ENCODE results near the gene SLC38A3. TPM values are rescaled to one million over a fixed set of nuclear protein-coding genes. Genes with fewer than 3 reads are reported as not detected.

SLC38A3 gene
- total and polyA plus RNA-seq, 2 of the 8 experiments (the other 6 are each of a cell fraction or from before 2014, with no cell fraction given) = 1.2 to 3.7 TPM

- Histone ChIP-seq H3K27me3 (replicated peaks in 1 of 4; ENCODE audit: control insufficient read depth in 3 of 4, extremely low read depth in 1 of 4, insufficient read depth in 3 of 4, low read length in 3 of 4) (no peaks in the 10 kb centered on the region), H3K4me2 (ENCODE audit: insufficient read depth in 1 of 2, low read depth in 2 of 2, low read length in 2 of 2) (no peak overlapping the region), H3K27ac (ENCODE audit: low read depth, low read length) (no peak overlapping the region), H4K91ac (replicated peaks; ENCODE audit: insufficient read length, low read length) (no peak overlapping the region), H2BK15ac (ENCODE audit: low read length) (no peak overlapping the region), H3K23me2 (ENCODE audit: low read depth, low read length) (no peaks in the 10 kb centered on the region), H3K4me3 (ENCODE audit: extremely low read depth in 1 of 4, insufficient read depth in 2 of 4, low read depth in 3 of 4, low read length in 4 of 4) (no peak overlapping the region), H3K14ac (ENCODE audit: insufficient read length) (no peak overlapping the region), H3K9me3 (ENCODE audit: insufficient read depth in 2 of 2, low read depth in 1 of 2, low read length in 1 of 2) (no peaks in the 10 kb centered on the region), H3K36me3 (ENCODE audit: control insufficient read depth in 2 of 4, insufficient read depth in 4 of 4, low read length in 3 of 4) (peaks cover 17 to 36% (median 24%) of the 10 kb centered on the region in 4 experiments; a peak in 7 of 8 replicates), H2AK5ac (ENCODE audit: low read depth, low read length) (no peak overlapping the region), H4K5ac (ENCODE audit: insufficient read length, low read depth, low read length) (no peak overlapping the region), H3K23ac (ENCODE audit: insufficient read length) (no peak overlapping the region), H2BK120ac (replicated peaks; ENCODE audit: low read depth, low read length) (no peak overlapping the region), H4K8ac (ENCODE audit: extremely low read depth, insufficient read depth, low read length) (no peak overlapping the region), H2BK20ac (ENCODE audit: low read length) (no peak overlapping the region), H2AFZ (ENCODE audit: low read length) (no peak overlapping the region), H4K20me1 (replicated peaks in 1 of 2; ENCODE audit: control insufficient read depth in 1 of 2, insufficient read depth in 2 of 2, low read length in 2 of 2) (peaks cover 3 to 29% of the 10 kb centered on the region in 2 experiments), H3K56ac (replicated peaks; ENCODE audit: insufficient read length, low read depth, low read length) (no peak overlapping the region), H3K4me1 (replicated peaks in 1 of 4; ENCODE audit: control insufficient read depth in 3 of 4, insufficient read depth in 4 of 4, low read length in 3 of 4) (peaks cover 0 to 4% (median 3%) of the 10 kb centered on the region in 4 experiments; a peak in 4 of 7 replicates), H3K79me2 (ENCODE audit: control insufficient read depth in 1 of 2, insufficient read depth in 2 of 2, low read length in 2 of 2) (peaks cover 0 to 14% of the 10 kb centered on the region in 2 experiments; a peak in 2 of 4 replicates), H3K18ac (ENCODE audit: extremely low read depth, low read length) (no peak overlapping the region; the same call in 1 of the 2 replicates), H2BK12ac (ENCODE audit: low read depth, low read length) (no peak overlapping the region), H3K9ac (replicated peaks in 1 of 4; ENCODE audit: extremely low read depth in 1 of 4, low read depth in 3 of 4, low read length in 3 of 4) (no peak overlapping the region), H2BK5ac (ENCODE audit: low read depth, low read length) (no peak overlapping the region), H3K79me1 (ENCODE audit: low read depth, low read length) (peaks cover 20% of the 10 kb centered on the region), H3K4ac (replicated peaks; ENCODE audit: insufficient read length, low read depth, low read length) (no peak overlapping the region)
- DNase-seq (ENCODE audit: low read depth in 1 of 2, low spot score in 2 of 2) = no peak
- CTCF ChIA-PET (ENCODE audit: partially characterized antibody) = interaction anchor here (1.3 to 53.5 kb wide), 7 partner anchors 6 to 67 kb away, joined by 4 to 2149 read pairs (median 142); partner anchors contain the start of genes GNAI2, GNAT1, LSMEM2 and SEMA3B
- WGBS, 2 experiments (ENCODE audit: extremely low coverage in 1 of 2, insufficient coverage in 1 of 2, insufficient read length in 1 of 2, insufficient replicate concordance in 2 of 2, low coverage in 1 of 2, low lambda C conversion rate in 2 of 2, missing lambda C conversion rate in 1 of 2) = 98% methylated on average over 9 of the region's 9 CpGs; no CpG with 5 or more reads in 1 of the 2 experiments
- no peak for TF ChIP-seq SIX5 (IDR thresholded peaks at IDR 0.05; ENCODE audit: low read depth, low read length)
- no peak for FAIRE-seq
- POLR2A ChIA-PET (ENCODE audit: partially characterized antibody) = interaction anchor here (0.9 to 3.0 kb wide), 4 partner anchors 12 to 145 kb away, joined by 3 to 12 read pairs (median 6); partner anchors contain the start of gene GNAI2
Observed at GRCh38 chr3:50255251-50255615, 50.2 kb downstream of the SLC38A3 start.

Data from H1 (cell line).